GM23248 (cell line): Measurements from ENCODE around the gene CLDN15. TPM values are rescaled to one million over a fixed set of nuclear protein-coding genes. Genes with fewer than 3 reads are reported as not detected.
"Not testable (repeated sequence)": the region's sequence is repeated elsewhere in the genome, so short reads cannot be mapped to it uniquely, and the experiment has no call there.

ENCODE experiments used
- DNase-seq: peaks from one replicate; pipeline ENCODE4 v3.0.0-alpha.2; 2015
- H2AFZ ChIP-seq: fragments of 200-600 bp; sonication (generic); 2 replicates; pipeline ENCODE4 v1.6.1; 2016; ENCODE audit warnings: antibody characterized with exemption
- H3F3A ChIP-seq: fragments of 200-600 bp; sonication (generic); 2 replicates; pipeline ENCODE4 v1.6.1; 2016; ENCODE audit warnings: mild to moderate bottlenecking, antibody characterized with exemption, mixed run types; ENCODE audit not compliant: insufficient read depth
- H3K27ac ChIP-seq: fragments of 200-600 bp; sonication (generic); 2 replicates; pipeline ENCODE4 v1.5.1; 2016; ENCODE audit warnings: mild to moderate bottlenecking
- H3K27me3 ChIP-seq: fragments of 200-600 bp; sonication (generic); replicated peaks from 2 replicates; pipeline ENCODE4 v1.6.1; 2016; ENCODE audit warnings: mild to moderate bottlenecking; ENCODE audit not compliant: insufficient read depth
- H3K36me3 ChIP-seq: fragments of 200-600 bp; sonication (generic); 2 replicates; pipeline ENCODE4 v1.6.1; 2016; ENCODE audit warnings: low read depth, mild to moderate bottlenecking
- H3K4me1 ChIP-seq: fragments of 200-600 bp; sonication (generic); 2 replicates; pipeline ENCODE4 v1.6.1; 2016; ENCODE audit warnings: mild to moderate bottlenecking; ENCODE audit not compliant: insufficient read depth
- H3K4me2 ChIP-seq: fragments of 200-600 bp; sonication (generic); one replicate; pipeline ENCODE4 v1.6.1; 2016; ENCODE audit warnings: mild to moderate bottlenecking; ENCODE audit not compliant: unreplicated experiment
- H3K4me3 ChIP-seq: fragments of 200-600 bp; sonication (generic); 2 replicates; pipeline ENCODE4 v1.5.1; 2016; ENCODE audit warnings: mild to moderate bottlenecking
- H3K79me2 ChIP-seq: fragments of 200-600 bp; sonication (generic); 2 replicates; pipeline ENCODE4 v1.6.1; 2016; ENCODE audit warnings: mild to moderate bottlenecking; ENCODE audit not compliant: insufficient read depth
- H3K9ac ChIP-seq: fragments of 200-600 bp; sonication (generic); 2 replicates; pipeline ENCODE4 v1.6.1; 2016; ENCODE audit warnings: mild to moderate bottlenecking
- H3K9me2 ChIP-seq: fragments of 200-600 bp; sonication (generic); 2 replicates; pipeline ENCODE4 v1.6.1; 2016; ENCODE audit warnings: mixed run types, mild to moderate bottlenecking, moderate library complexity; ENCODE audit not compliant: insufficient read depth
- H3K9me3 ChIP-seq: fragments of 200-600 bp; sonication (generic); one replicate; pipeline ENCODE4 v1.6.1; 2017; ENCODE audit warnings: low read depth
- H4K20me1 ChIP-seq: fragments of 200-600 bp; sonication (generic); 2 replicates; pipeline ENCODE4 v1.6.0; 2016; ENCODE audit not compliant: insufficient read depth
- EZH2 ChIP-seq: fragments of 200-600 bp; sonication (generic); IDR thresholded peaks from 2 replicates; pipeline ENCODE4 v1.6.1; 2018; ENCODE audit warnings: antibody characterized with exemption, mild to moderate bottlenecking; ENCODE audit not compliant: insufficient read depth, poor library complexity, severe bottlenecking
- EZH2phosphoT487 ChIP-seq: fragments of 200-600 bp; sonication (generic); IDR thresholded peaks from 2 replicates; pipeline ENCODE4 v1.6.1; 2018; ENCODE audit warnings: antibody characterized with exemption, moderate library complexity, mild to moderate bottlenecking, low read depth; ENCODE audit not compliant: insufficient read depth
- WGBS, 2 experiments: methylation state at CpG; one replicate each; pipeline ENCODE4 v1.1.6; 2015 to 2017; ENCODE audit warnings: low lambda C conversion rate in 2 of 2, low coverage in 1 of 2; ENCODE audit errors: missing lambda C conversion rate in 2 of 2; 5-methylcytosine and 5-hydroxymethylcytosine counted together
- in situ Hi-C: fragments of 300-500 bp; cut with MboI; formaldehyde crosslinking; loops from 2 replicates; pipeline ENCODE4 v1.15.0; 2020
- polyA plus RNA-seq: library from polyadenylated mRNA; unstranded; fragments of >200 nt; fragmentation: Nextera tagmentation; extraction: Ambion mirVana; gene quantifications from 2 replicates; pipeline ENCODE4 v1.2.1, GENCODE V29; 2016
- total RNA-seq: library from RNA; depleted of rRNA; stranded (reverse); fragments of >200 nt; shearing (Covaris generic); gene quantifications from 2 replicates; pipeline ENCODE4 v1.2.3, GENCODE V29; 2014; rRNA removed

The CLDN15 gene, protein sequence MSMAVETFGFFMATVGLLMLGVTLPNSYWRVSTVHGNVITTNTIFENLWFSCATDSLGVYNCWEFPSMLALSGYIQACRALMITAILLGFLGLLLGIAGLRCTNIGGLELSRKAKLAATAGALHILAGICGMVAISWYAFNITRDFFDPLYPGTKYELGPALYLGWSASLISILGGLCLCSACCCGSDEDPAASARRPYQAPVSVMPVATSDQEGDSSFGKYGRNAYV
- total RNA-seq (2.9 and 5.0 TPM in 2 replicates), polyA plus RNA-seq (0.81 and 1.4 TPM in 2 replicates)

DNA sequence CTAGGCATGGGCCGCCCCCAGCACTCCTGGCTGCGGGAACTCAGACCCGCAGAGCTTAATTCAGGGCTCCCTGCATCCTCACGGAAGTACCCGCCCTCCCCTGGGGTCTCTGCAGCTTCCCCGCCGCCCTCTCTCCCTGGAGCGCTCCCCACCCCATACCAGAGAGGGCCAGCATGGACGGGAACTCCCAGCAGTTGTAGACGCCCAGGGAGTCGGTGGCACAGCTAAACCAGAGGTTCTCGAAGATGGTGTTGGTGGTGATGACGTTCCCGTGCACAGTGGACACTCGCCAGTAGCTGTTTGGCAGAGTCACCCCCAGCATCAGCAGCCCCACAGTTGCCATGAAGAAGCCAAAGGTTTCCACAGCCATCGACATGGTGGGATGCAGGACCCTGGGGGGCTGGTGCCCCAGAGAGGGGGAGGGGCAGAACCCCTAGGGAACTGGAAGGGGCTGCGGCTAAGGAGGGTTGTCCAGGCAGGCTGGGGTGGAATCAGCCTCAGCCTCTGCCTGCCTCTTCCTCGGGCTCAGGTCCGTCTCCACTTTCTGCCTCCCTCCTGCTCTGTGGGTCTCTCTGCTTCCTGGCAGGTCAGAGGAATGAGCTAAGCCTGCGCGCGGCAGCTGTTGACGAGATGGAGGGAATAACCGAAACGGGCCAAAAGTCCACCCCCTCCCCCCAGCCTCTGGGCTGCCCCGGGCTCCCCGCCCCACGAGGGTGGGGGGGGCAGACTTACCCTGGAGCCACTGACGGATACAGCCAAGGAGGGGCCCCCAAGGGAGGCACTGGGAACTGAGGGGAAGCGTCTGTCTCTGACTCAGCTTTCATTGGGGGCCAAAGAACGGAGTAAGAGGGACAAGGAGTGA, at the start of gene CLDN15:
TSS of gene CLDN15 (minus strand) at position 597 of the 862 bp plus-strand sequence. CDS start at position 376, 221 bp downstream.
- Histone ChIP-seq H3K27ac (peak within 1 kb of the TSS; percentile 24), H2AFZ (no peak within 1 kb of the TSS), H4K20me1 (no peaks in the 10 kb centered on the region), H3K4me3 (no peak within 1 kb of the TSS), H3K79me2 (peaks cover 27% of the 10 kb centered on the region), H3K9me2 (no peaks in the 10 kb centered on the region), H3F3A (no peaks in the 10 kb centered on the region), H3K36me3 (no peaks in the 10 kb centered on the region), H3K9me3 (no peaks in the 10 kb centered on the region), H3K27me3 (no peaks in the 10 kb centered on the region), H3K4me2 (no peak within 1 kb of the TSS), H3K4me1 (peaks cover 10% of the 10 kb centered on the region; the same call in 1 of the 2 replicates), H3K9ac (peak within 1 kb of the TSS; percentile 18; the same call in 1 of the 2 replicates)
- in situ Hi-C loops = no loop called here
- WGBS, 2 experiments = 55 to 56% methylated on average over 24 to 31 of the region's 31 CpGs
- no peak for TF ChIP-seq EZH2phosphoT487
- no peak for TF ChIP-seq EZH2
- DNase-seq = peak; percentile 69

DNA sequence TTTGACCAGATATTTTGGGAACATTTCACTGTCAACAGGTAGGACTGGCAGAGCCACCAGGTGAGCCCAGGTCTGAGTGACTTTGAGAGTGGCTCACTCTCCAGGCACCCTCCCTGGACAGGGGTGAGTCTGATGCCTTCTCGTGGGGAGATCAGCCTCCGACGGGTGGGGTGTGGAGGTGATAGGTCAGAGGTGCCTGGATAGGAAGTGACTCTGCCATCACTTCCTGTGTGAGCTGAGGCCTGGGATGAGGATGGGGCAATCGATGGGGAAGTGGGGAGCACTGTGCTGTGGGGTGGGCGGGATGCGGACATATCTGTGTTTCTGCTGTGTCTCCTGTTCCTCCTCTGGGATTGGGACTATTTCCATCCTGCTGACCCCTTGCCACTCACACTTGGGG, 49.4 kb upstream of the CLDN15 start:
- no peaks in the 10 kb centered on the region for H3K79me2 ChIP-seq
- H3K9ac ChIP-seq = no peak overlapping the region
- 63 to 71% methylated on average over 3 to 6 of the region's 6 CpGs for whole genome bisulfite sequencing, 2 experiments
- no peaks in the 10 kb centered on the region for H3F3A ChIP-seq
- TF ChIP-seq EZH2 (no peak), EZH2phosphoT487 (no peak)
- in situ Hi-C loops = loop anchor here (10.0 kb wide), 1 partner anchor 142 kb away; no protein-coding TSS in a partner anchor
- H3K4me2 ChIP-seq = no peak overlapping the region
- H3K4me1 ChIP-seq = no peaks in the 10 kb centered on the region
- H4K20me1 ChIP-seq = no peaks in the 10 kb centered on the region
- H3K27ac ChIP-seq = no peak overlapping the region
- H3K36me3 ChIP-seq = no peaks in the 10 kb centered on the region
- H3K9me3 ChIP-seq = no peaks in the 10 kb centered on the region
- no peak overlapping the region for H3K4me3 ChIP-seq
- H2AFZ ChIP-seq = no peak overlapping the region
- no peak for DNase-seq
- H3K27me3 ChIP-seq = peaks cover 26% of the 10 kb centered on the region
- H3K9me2 ChIP-seq = no peaks in the 10 kb centered on the region

DNA sequence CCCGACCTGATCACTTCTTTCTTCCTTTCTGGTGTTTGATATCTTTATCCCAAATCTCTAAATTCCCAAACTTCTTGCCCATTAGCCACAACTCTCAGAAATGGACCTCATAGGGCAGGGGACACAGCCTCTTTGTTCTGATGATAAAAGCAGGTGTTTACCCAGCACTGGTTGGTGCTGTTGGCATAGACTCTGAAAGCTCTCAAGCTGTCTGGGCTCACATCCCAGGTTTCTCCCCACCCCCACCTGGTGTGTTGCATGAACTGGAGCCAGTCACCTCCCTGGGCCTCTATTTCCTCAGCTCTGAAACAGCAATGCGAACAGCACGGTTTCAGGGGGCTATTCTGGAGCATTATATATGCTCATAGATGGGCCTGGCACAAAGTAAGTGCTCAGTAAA, 48.3 kb upstream of the CLDN15 start:
- H4K20me1 ChIP-seq, H3K79me2 ChIP-seq, H3K9me2 ChIP-seq, DNase-seq, H3K4me1 ChIP-seq, H3K9ac ChIP-seq, H3F3A ChIP-seq, H3K4me2 ChIP-seq, H3K27ac ChIP-seq, H3K9me3 ChIP-seq, H3K36me3 ChIP-seq, H2AFZ ChIP-seq, H3K4me3 ChIP-seq: not testable (repeated sequence)
- WGBS, 2 experiments = 37 to 56% methylated on average over 3 of the region's 3 CpGs
- in situ Hi-C loops = loop anchor here (10.0 kb wide), 1 partner anchor 141 kb away; no protein-coding TSS in a partner anchor
- H3K27me3 ChIP-seq = peaks cover 20% of the 10 kb centered on the region

DNA sequence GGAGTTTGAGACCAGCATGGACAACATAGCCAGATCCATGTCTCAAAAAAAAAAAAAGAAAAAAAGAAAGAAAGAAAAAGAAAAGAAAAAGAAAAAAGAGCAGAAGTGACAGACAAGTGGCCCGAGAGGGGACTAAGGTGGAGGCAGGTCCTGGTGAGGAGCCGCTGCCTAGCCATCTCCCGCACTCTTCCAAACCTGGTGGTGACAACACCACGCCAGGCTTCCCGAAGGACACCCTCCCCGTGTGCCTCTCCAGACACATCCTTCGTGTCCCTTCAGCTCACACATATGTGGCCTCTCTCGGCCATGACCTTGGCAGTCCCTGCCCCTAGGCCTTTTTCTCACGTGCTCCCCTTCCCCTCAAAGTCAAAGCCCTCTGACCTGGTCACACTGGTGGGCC, 47.6 kb upstream of the CLDN15 start:
- Histone ChIP-seq H3K9ac (no peak overlapping the region), H3K79me2 (no peaks in the 10 kb centered on the region), H3K27me3 (peaks cover 16% of the 10 kb centered on the region), H3K4me2 (no peak overlapping the region), H3K4me1 (no peaks in the 10 kb centered on the region), H3K4me3 (no peak overlapping the region), H4K20me1 (no peaks in the 10 kb centered on the region), H3K27ac (no peak overlapping the region), H3F3A (no peaks in the 10 kb centered on the region), H3K9me3 (no peaks in the 10 kb centered on the region), H3K9me2 (no peaks in the 10 kb centered on the region), H3K36me3 (no peaks in the 10 kb centered on the region), H2AFZ (no peak overlapping the region)
- no peak for TF ChIP-seq EZH2phosphoT487
- no peak for TF ChIP-seq EZH2
- in situ Hi-C loops = loop anchor here (10.0 kb wide), 1 partner anchor 140 kb away; no protein-coding TSS in a partner anchor
- 51 to 56% methylated on average over 9 of the region's 9 CpGs for WGBS, 2 experiments
- no peak for DNase-seq

DNA sequence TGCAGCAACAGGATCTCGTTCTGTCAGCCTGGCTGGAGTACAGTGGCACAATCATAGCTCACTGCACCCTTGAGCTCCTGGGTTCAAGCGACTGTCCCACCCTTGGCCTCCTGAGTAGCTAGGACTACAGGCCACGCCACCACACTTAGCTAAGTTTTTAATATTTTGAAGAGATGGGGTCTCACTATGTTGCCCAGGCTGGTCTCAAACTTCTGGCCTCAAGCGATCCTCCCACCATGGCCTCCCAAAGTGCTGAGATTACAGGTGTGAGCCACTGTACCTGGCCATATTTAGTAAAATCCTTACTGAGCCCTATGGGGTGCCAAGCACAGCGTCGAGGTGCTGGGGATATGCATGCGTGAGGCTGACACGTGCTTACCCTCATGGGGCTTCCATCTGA, 43.3 kb upstream of the CLDN15 start:
- H3K9me2 ChIP-seq, H3K4me3 ChIP-seq, H3K27me3 ChIP-seq, H4K20me1 ChIP-seq, H2AFZ ChIP-seq, H3K27ac ChIP-seq, H3F3A ChIP-seq, H3K79me2 ChIP-seq, H3K36me3 ChIP-seq, H3K4me2 ChIP-seq, H3K9ac ChIP-seq, DNase-seq, H3K4me1 ChIP-seq, H3K9me3 ChIP-seq: not testable (repeated sequence)
- in situ Hi-C loops = loop anchor here (10.0 kb wide), 1 partner anchor 136 kb away; no protein-coding TSS in a partner anchor
- WGBS, 2 experiments = 54 to 62% methylated on average over 8 of the region's 8 CpGs
